Stimulated activated naive B cell treated with anti-CD40 and anti-IgM and Interleukin-4, amounts not matched to agents 10 μg/mL and 1 μg/mL and 100 μg/mL, for 72 hours (primary cell): Measurements from ENCODE around the gene REPS2.

Experiments
- ATAC-seq, 2 donors: fragments of 150-1000 bp; cut with Tn5 transposase; replicated peaks; 2 replicates each; pipeline ENCODE4 v1.10.0; 2021; ENCODE audit warnings: moderate library complexity in 1 of 2
- DNase-seq: peaks from one replicate; pipeline ENCODE4 v3.0.0; 2021
- H3K27ac Mint-ChIP-seq: one replicate; pipeline ENCODE4 v1.8.0; 2022; ENCODE audit warnings: mild to moderate bottlenecking, mixed read lengths
- H3K27me3 Mint-ChIP-seq, 2 donors: one replicate each; pipeline ENCODE4 v1.8.0; 2022; ENCODE audit warnings: mixed read lengths in 2 of 2
- H3K36me3 Mint-ChIP-seq, 2 donors: one replicate each; pipeline ENCODE4 v1.8.0; 2022; ENCODE audit warnings: mixed read lengths in 2 of 2, mild to moderate bottlenecking in 1 of 2
- H3K4me1 Mint-ChIP-seq, 2 donors: one replicate each; pipeline ENCODE4 v1.8.0; 2022; ENCODE audit warnings: mixed read lengths in 2 of 2, mild to moderate bottlenecking in 1 of 2
- H3K4me3 Mint-ChIP-seq, 2 donors: one replicate each; pipeline ENCODE4 v1.8.0; 2022; ENCODE audit warnings: mild to moderate bottlenecking in 2 of 2, mixed read lengths in 2 of 2, moderate library complexity in 1 of 2
- H3K9me3 Mint-ChIP-seq, 2 donors: one replicate each; pipeline ENCODE4 v1.8.0; 2022; ENCODE audit warnings: mixed read lengths in 2 of 2, mild to moderate bottlenecking in 1 of 2

Gene REPS2

GRCh38 chrX:17042037-17042436, 95.6 kb downstream of the REPS2 start:
- no peak overlapping the region for H3K4me3 Mint-ChIP-seq
- H3K27me3 Mint-ChIP-seq = no peaks in the 10 kb centered on the region
- H3K4me1 Mint-ChIP-seq = peaks cover 0 to 5% of the 10 kb centered on the region in 2 donors
- peaks cover 0 to 3% of the 10 kb centered on the region in 2 donors for H3K36me3 Mint-ChIP-seq
- H3K27ac Mint-ChIP-seq = no peak overlapping the region
- ATAC-seq = no peak
- H3K9me3 Mint-ChIP-seq = no peaks in the 10 kb centered on the region
- DNase-seq = no peak

- ATAC-seq (peak; percentile 70 to 82), DNase-seq (peak; percentile 3)
- Mint-ChIP-seq H3K9me3 (no peaks in the 10 kb centered on the region), H3K4me3 (no peak overlapping the region), H3K36me3 (peaks cover 0 to 2% of the 10 kb centered on the region in 2 donors), H3K4me1 (peaks cover 0 to 5% of the 10 kb centered on the region in 2 donors), H3K27me3 (no peaks in the 10 kb centered on the region), H3K27ac (no peak overlapping the region)
Measured at GRCh38 chrX:17046478-17047097, 100.1 kb downstream of the REPS2 start.

GRCh38 chrX:17047224-17047623, 100.8 kb downstream of the REPS2 start:
- Mint-ChIP-seq H3K27me3 (no peaks in the 10 kb centered on the region), H3K9me3 (no peaks in the 10 kb centered on the region), H3K36me3 (peaks cover 0 to 2% of the 10 kb centered on the region in 2 donors), H3K4me1 (peaks cover 0 to 5% of the 10 kb centered on the region in 2 donors), H3K27ac (no peak overlapping the region), H3K4me3 (no peak overlapping the region)
- DNase-seq (no peak), ATAC-seq (no peak)

- Mint-ChIP-seq H3K36me3 (no peaks in the 10 kb centered on the region), H3K27ac (no peak overlapping the region), H3K9me3 (no peaks in the 10 kb centered on the region), H3K27me3 (no peaks in the 10 kb centered on the region), H3K4me3 (no peak overlapping the region), H3K4me1 (no peaks in the 10 kb centered on the region)
- ATAC-seq (no peak), DNase-seq (no peak)
Measured at GRCh38 chrX:17052210-17052609, 105.8 kb downstream of the REPS2 start.

- H3K9me3 Mint-ChIP-seq = no peaks in the 10 kb centered on the region
- no peaks in the 10 kb centered on the region for H3K4me1 Mint-ChIP-seq
- H3K27me3 Mint-ChIP-seq = no peaks in the 10 kb centered on the region
- H3K36me3 Mint-ChIP-seq = peaks cover 0 to 2% of the 10 kb centered on the region in 2 donors
- ATAC-seq = no peak
- no peak overlapping the region for H3K27ac Mint-ChIP-seq
- no peak overlapping the region for H3K4me3 Mint-ChIP-seq
- DNase-seq = no peak
Measured at GRCh38 chrX:17052793-17053192, 106.3 kb downstream of the REPS2 start.

GRCh38 chrX:17053502-17053901, 107.0 kb downstream of the REPS2 start:
- Mint-ChIP-seq H3K27ac (no peak overlapping the region), H3K27me3 (no peaks in the 10 kb centered on the region), H3K4me1 (no peaks in the 10 kb centered on the region), H3K4me3 (no peak overlapping the region), H3K9me3 (no peaks in the 10 kb centered on the region), H3K36me3 (peaks cover 0 to 2% of the 10 kb centered on the region in 2 donors)
- DNase-seq (no peak), ATAC-seq (no peak)

GRCh38 chrX:17056868-17057608, 110.6 kb downstream of the REPS2 start:
- H3K4me3 Mint-ChIP-seq = no peak overlapping the region
- no peaks in the 10 kb centered on the region for H3K27me3 Mint-ChIP-seq
- ATAC-seq = no peak
- peaks cover 0 to 2% of the 10 kb centered on the region in 2 donors for H3K36me3 Mint-ChIP-seq
- H3K9me3 Mint-ChIP-seq = no peaks in the 10 kb centered on the region
- no peak overlapping the region for H3K27ac Mint-ChIP-seq
- H3K4me1 Mint-ChIP-seq = no peaks in the 10 kb centered on the region
- no peak for DNase-seq

- no peak for ATAC-seq
- no peaks in the 10 kb centered on the region for H3K27me3 Mint-ChIP-seq
- H3K9me3 Mint-ChIP-seq = no peaks in the 10 kb centered on the region
- H3K4me1 Mint-ChIP-seq = no peaks in the 10 kb centered on the region
- H3K36me3 Mint-ChIP-seq = peaks cover 0 to 4% of the 10 kb centered on the region in 2 donors
- H3K27ac Mint-ChIP-seq = no peak overlapping the region
- DNase-seq = no peak
- no peak overlapping the region for H3K4me3 Mint-ChIP-seq
Measured at GRCh38 chrX:17062065-17062464, 115.6 kb downstream of the REPS2 start.

GRCh38 chrX:17065100-17065499, 118.6 kb downstream of the REPS2 start:
- Mint-ChIP-seq H3K4me3 (no peak overlapping the region), H3K9me3 (no peaks in the 10 kb centered on the region), H3K27me3 (no peaks in the 10 kb centered on the region), H3K4me1 (no peaks in the 10 kb centered on the region), H3K36me3 (peaks cover 0 to 2% of the 10 kb centered on the region in 2 donors), H3K27ac (no peak overlapping the region)
- no peak for DNase-seq
- no peak for ATAC-seq

- ATAC-seq (no peak), DNase-seq (no peak)
- H3K4me1 Mint-ChIP-seq = no peaks in the 10 kb centered on the region
- no peaks in the 10 kb centered on the region for H3K9me3 Mint-ChIP-seq
- H3K4me3 Mint-ChIP-seq = no peak overlapping the region
- peaks cover 0 to 3% of the 10 kb centered on the region in 2 donors for H3K36me3 Mint-ChIP-seq
- no peaks in the 10 kb centered on the region for H3K27me3 Mint-ChIP-seq
- no peak overlapping the region for H3K27ac Mint-ChIP-seq
Measured at GRCh38 chrX:17067534-17067933, 121.1 kb downstream of the REPS2 start.

- DNase-seq = no peak
- H3K4me3 Mint-ChIP-seq = no peak overlapping the region
- H3K27me3 Mint-ChIP-seq = no peaks in the 10 kb centered on the region
- ATAC-seq = no peak
- H3K36me3 Mint-ChIP-seq = peaks cover 0 to 6% of the 10 kb centered on the region in 2 donors
- no peaks in the 10 kb centered on the region for H3K4me1 Mint-ChIP-seq
- H3K27ac Mint-ChIP-seq = no peak overlapping the region
- no peaks in the 10 kb centered on the region for H3K9me3 Mint-ChIP-seq
Measured at GRCh38 chrX:17072301-17072700, 125.8 kb downstream of the REPS2 start.

GRCh38 chrX:17072721-17073230, 126.3 kb downstream of the REPS2 start:
- no peaks in the 10 kb centered on the region for H3K9me3 Mint-ChIP-seq
- no peak for DNase-seq
- no peak for ATAC-seq
- H3K36me3 Mint-ChIP-seq = peaks cover 0 to 6% of the 10 kb centered on the region in 2 donors
- peaks cover 0 to under 1% of the 10 kb centered on the region in 2 donors for H3K4me1 Mint-ChIP-seq
- H3K27ac Mint-ChIP-seq = no peak overlapping the region
- H3K4me3 Mint-ChIP-seq = no peak overlapping the region
- H3K27me3 Mint-ChIP-seq = no peaks in the 10 kb centered on the region

- Mint-ChIP-seq H3K4me3 (no peak overlapping the region), H3K27ac (no peak overlapping the region), H3K27me3 (no peaks in the 10 kb centered on the region), H3K4me1 (peaks cover 0 to 2% of the 10 kb centered on the region in 2 donors), H3K36me3 (peaks cover 0 to 6% of the 10 kb centered on the region in 2 donors), H3K9me3 (no peaks in the 10 kb centered on the region)
- no peak for ATAC-seq
- DNase-seq = no peak
Measured at GRCh38 chrX:17075004-17075403, 128.5 kb downstream of the REPS2 start.

GRCh38 chrX:17077361-17077760, 130.9 kb downstream of the REPS2 start:
- ATAC-seq = no peak
- no peak overlapping the region for H3K4me3 Mint-ChIP-seq
- peaks cover 0 to 4% of the 10 kb centered on the region in 2 donors for H3K36me3 Mint-ChIP-seq
- H3K27me3 Mint-ChIP-seq = peaks cover 0 to 6% of the 10 kb centered on the region in 2 donors
- no peak for DNase-seq
- no peaks in the 10 kb centered on the region for H3K9me3 Mint-ChIP-seq
- H3K27ac Mint-ChIP-seq = no peak overlapping the region
- H3K4me1 Mint-ChIP-seq = peaks cover 0 to 2% of the 10 kb centered on the region in 2 donors
